Ishikawa (cell line): ENCODE measurements around the gene DDX11.

ENCODE experiments used
- CEBPB ChIP-seq: IDR thresholded peaks from 2 replicates; pipeline ENCODE4 v1.6.1; 2012
- CREB1 ChIP-seq: IDR thresholded peaks from 2 replicates; pipeline ENCODE4 v1.6.1; 2012; ENCODE audit warnings: low read depth
- EGR1 ChIP-seq: IDR thresholded peaks from 2 replicates; pipeline ENCODE4 v1.6.1; 2012
- EP300 ChIP-seq: IDR thresholded peaks from 2 replicates; pipeline ENCODE4 v1.6.1; 2012; ENCODE audit warnings: borderline replicate concordance
- FOXM1 ChIP-seq: IDR thresholded peaks from 2 replicates; pipeline ENCODE4 v1.6.1; 2012; ENCODE audit warnings: low read depth, borderline replicate concordance
- NFIC ChIP-seq: IDR thresholded peaks from 2 replicates; pipeline ENCODE4 v1.6.1; 2012
- RAD21 ChIP-seq: IDR thresholded peaks from 2 replicates; pipeline ENCODE4 v1.6.1; 2012; ENCODE audit warnings: low read depth
- TAF1 ChIP-seq: IDR thresholded peaks from 2 replicates; pipeline ENCODE4 v1.6.1; 2012; ENCODE audit warnings: low read depth, mild to moderate bottlenecking
- TCF12 ChIP-seq: IDR thresholded peaks from 2 replicates; pipeline ENCODE4 v1.6.1; 2012; ENCODE audit warnings: low read depth
- TEAD4 ChIP-seq: IDR thresholded peaks from 2 replicates; pipeline ENCODE4 v1.6.1; 2012
- USF1 ChIP-seq: IDR thresholded peaks from 2 replicates; pipeline ENCODE4 v1.6.1; 2012
- YY1 ChIP-seq: IDR thresholded peaks from 2 replicates; pipeline ENCODE4 v1.6.1; 2012; ENCODE audit warnings: low read depth
- ZBTB7A ChIP-seq: IDR thresholded peaks from 2 replicates; pipeline ENCODE4 v1.6.1; 2012; ENCODE audit warnings: low read depth
- TF ChIP-seq, protein P1 (sequence below): IDR thresholded peaks from 2 replicates; pipeline ENCODE4 v1.6.1; 2012
- TF ChIP-seq, protein P2 (sequence below): IDR thresholded peaks from 2 replicates; pipeline ENCODE4 v1.6.1; 2012; ENCODE audit warnings: low read depth, mild to moderate bottlenecking

The DDX11 gene

GRCh38 chr12:31033146-31033545 is 40.5 kb upstream of the DDX11 start:
- TF ChIP-seq YY1 (no peak), CREB1 (no peak), EGR1 (no peak), TCF12 (no peak), TEAD4 (no peak), NFIC (no peak), CEBPB (no peak), RAD21 (no peak), ZBTB7A (no peak), FOXM1 (no peak), EP300 (no peak), TAF1 (no peak), USF1 (no peak)
- TF ChIP-seq, protein P1, sequence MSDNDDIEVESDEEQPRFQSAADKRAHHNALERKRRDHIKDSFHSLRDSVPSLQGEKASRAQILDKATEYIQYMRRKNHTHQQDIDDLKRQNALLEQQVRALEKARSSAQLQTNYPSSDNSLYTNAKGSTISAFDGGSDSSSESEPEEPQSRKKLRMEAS: no peak
- TF ChIP-seq, protein P2, sequence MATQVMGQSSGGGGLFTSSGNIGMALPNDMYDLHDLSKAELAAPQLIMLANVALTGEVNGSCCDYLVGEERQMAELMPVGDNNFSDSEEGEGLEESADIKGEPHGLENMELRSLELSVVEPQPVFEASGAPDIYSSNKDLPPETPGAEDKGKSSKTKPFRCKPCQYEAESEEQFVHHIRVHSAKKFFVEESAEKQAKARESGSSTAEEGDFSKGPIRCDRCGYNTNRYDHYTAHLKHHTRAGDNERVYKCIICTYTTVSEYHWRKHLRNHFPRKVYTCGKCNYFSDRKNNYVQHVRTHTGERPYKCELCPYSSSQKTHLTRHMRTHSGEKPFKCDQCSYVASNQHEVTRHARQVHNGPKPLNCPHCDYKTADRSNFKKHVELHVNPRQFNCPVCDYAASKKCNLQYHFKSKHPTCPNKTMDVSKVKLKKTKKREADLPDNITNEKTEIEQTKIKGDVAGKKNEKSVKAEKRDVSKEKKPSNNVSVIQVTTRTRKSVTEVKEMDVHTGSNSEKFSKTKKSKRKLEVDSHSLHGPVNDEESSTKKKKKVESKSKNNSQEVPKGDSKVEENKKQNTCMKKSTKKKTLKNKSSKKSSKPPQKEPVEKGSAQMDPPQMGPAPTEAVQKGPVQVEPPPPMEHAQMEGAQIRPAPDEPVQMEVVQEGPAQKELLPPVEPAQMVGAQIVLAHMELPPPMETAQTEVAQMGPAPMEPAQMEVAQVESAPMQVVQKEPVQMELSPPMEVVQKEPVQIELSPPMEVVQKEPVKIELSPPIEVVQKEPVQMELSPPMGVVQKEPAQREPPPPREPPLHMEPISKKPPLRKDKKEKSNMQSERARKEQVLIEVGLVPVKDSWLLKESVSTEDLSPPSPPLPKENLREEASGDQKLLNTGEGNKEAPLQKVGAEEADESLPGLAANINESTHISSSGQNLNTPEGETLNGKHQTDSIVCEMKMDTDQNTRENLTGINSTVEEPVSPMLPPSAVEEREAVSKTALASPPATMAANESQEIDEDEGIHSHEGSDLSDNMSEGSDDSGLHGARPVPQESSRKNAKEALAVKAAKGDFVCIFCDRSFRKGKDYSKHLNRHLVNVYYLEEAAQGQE: no peak

DNA sequence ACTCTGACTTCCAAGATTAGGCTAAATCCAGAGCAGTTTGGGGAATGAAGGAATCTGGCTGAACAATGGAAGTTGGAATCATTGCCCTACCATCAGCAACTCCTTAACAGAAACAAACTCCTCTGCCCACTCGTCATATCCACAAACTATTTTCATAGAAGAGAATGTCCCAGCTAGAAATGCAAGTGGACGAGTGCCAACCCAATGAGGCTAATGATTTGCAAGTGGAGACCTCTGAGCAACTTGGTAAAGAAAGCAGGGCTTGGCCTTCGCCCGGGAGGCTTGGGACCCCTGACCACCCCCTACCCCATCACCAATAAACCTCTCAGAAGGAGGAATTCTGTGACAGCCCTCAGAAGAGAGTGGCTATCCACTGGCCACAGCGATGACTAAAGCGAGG is 40.0 kb upstream of the DDX11 start:
- TF ChIP-seq USF1 (no peak), TEAD4 (no peak), RAD21 (no peak), TCF12 (no peak), ZBTB7A (no peak), EGR1 (no peak), YY1 (no peak), FOXM1 (no peak), NFIC (no peak), EP300 (no peak)
- TF ChIP-seq, protein P2: no peak
- TF ChIP-seq, protein P1: no peak

- TF ChIP-seq CREB1 (no peak), CEBPB (no peak), EP300 (no peak), EGR1 (no peak), NFIC (no peak), TAF1 (no peak), YY1 (no peak)
- TF ChIP-seq, protein P2: no peak
- TF ChIP-seq, protein P1: no peak
Observed at GRCh38 chr12:31034372-31034771, 39.3 kb upstream of the DDX11 start.

DNA sequence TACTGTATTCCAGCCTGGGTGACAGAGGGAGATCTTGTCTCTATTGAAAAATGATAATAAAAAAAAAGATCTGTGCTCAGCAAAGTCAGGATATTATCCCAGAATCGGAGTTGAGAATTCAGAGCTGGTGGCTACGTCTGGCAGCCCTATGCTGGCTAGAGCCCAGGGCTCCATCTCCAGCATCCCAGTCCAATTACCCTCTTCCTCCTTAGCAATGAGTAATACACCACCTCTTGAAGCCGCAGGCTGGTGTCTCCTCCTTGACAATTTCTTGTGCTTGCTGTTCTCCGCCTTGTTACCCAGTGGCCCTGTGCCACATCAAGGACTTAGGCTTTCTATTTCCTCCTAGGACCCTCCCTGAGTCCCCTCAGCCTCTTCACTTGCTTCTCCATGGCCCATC is 38.4 kb upstream of the DDX11 start:
- TF ChIP-seq TEAD4 (no peak), EP300 (no peak), USF1 (no peak), TCF12 (no peak), CREB1 (no peak)
